HG03196 (cell line): ENCODE measurements around the gene CHCHD4.

ENCODE experiments used
- ATAC-seq: cut with Tn5 transposase; IDR thresholded peaks from one replicate; pipeline ENCODE4 v1.9.1; 2021; ENCODE audit not compliant: unreplicated experiment

CHCHD4 gene

GRCh38 chr3:14150491-14151230 lies 26.0 kb upstream of the CHCHD4 start:
- ATAC-seq = no peak

GRCh38 chr3:14150078-14150477 lies 25.4 kb upstream of the CHCHD4 start:
- no peak for ATAC-seq

DNA sequence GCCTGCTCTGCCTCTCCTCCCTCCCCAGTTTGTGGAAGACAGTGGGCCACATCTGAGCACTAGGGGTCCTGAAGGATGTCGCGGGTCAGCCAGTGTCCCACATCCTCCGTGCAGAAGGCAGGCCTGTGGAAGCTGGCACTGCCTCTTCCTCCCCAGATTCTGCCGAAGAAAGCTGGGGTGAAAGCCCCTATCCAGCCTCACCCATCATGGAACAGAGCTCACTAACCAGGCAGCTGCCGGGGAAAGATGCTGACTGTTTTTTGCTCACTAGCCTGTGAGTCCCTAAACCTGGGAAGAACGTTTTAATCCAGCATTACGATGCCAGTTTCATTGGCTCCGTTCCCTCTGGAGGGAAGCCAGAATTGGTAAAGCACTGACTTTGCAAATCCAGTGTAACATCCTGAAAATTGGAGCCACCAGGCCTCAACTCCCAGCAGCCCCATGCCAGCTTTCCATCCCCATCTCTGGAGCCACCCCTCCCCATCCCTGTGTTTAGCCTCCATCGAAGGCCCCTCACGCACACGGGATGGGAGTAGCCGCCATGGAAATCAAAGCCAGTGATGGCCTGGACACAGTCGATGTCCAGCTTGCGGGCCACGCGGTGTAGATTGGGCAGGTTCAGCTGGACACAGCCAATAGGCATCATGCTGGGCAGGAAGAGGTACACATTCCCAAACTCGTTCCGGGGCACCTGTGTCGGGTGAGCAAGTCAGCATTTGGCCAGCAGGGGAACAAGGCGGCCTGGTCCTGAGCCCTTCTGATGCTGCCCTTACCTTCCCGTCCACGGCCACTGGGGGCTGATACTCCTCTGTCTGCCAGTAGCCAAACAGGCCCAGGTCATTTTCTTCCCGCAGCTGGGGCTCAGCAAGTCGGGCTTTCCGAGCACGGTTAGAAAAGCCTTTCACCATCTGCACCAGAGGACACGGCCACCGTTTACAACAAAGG lies 23.6 kb upstream of the CHCHD4 start:
- no peak for ATAC-seq

DNA sequence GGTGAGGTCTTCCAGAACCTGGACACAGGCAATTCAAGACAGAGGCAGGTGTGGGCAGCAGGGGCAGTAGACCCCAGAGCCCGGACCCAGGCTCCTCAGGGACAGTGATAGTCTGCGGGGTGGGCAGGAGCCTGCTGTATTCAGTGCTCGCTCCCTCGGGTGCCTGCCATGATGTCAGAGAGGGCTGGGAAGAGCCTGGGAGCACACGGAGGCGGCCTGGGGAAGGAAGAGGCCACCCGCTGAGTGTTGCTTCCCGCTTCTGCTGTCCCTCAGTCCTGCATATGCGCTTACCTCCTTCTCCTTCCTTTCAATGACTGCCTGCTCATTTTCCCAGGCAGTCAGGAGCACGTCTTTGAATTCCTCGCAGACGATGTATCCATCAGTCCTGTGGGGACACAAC lies 22.9 kb upstream of the CHCHD4 start:
- ATAC-seq = no peak

DNA sequence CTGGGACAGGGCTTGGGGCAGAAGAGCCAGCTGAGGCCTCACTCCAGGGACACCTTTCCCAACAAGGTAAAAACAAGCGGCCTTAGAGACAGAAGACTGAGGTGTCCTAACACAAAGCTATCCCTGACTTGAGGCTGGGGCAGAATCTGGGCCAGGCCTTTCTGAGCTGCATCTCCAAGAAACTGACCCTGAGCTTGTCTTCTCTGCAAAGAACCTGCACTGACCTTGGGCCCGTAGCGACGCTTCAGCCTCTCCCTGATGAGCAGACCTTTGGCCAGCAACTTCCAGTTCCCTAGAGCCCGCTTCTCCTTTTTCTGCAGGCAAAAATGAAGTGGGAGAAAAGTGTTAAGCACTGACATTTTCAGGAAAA lies 22.4 kb upstream of the CHCHD4 start:
- ATAC-seq = no peak

GRCh38 chr3:14146381-14147065 lies 21.9 kb upstream of the CHCHD4 start:
- no peak for ATAC-seq

DNA sequence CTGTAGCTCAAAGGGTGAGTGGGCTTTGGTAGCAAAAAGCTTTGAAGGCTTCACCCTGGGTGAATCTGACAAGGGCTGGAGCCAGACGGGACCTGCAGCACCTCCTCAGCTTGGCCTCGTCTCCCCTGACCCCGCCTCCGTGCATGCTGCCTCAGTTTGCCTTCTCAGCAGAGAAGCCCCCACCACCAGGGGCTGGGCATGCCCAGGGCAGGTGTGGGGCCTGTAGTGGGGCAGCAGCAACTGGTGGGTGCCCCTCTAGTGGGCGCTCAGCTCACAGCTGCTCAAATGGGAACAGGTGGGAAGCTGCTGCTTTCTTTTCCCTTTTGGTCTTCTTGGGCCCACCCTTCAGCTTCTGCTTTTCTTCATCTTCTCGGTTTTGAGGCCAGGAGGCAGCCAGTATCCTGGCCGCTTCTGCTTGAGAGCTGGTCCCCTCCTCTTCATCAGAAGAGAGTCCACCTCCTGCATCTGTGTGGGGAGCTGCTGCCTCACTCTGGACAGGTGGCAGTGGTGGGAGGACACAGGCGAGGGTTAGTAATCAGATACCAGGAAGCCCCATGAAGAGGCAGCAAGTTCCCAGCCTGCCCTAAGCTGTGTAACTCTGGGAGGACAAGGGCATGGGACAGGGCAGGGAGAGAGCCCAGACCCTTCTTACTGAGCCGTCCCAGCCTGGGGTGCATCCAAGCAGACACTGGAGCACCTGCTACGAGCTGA lies 21.2 kb upstream of the CHCHD4 start:
- no peak for ATAC-seq

DNA sequence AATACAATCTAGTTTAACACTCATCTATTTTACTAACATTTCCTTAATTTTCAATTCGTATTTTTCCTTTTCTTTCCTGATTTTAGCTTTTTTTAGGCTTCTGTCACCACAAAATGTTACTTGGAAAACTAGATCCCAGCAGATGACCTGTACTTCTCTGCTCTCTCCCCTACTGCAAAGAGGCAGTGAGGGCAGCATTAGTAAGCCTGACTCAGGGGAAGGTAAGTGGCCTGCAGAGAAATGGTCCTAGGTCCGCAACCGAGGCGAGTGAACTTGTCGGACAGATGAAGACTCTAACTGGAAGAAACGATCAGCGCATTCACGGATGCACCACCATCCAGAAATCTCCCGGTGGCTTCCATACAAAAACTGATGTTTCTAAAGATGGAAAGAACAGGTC lies 20.6 kb upstream of the CHCHD4 start:
- ATAC-seq = no peak

DNA sequence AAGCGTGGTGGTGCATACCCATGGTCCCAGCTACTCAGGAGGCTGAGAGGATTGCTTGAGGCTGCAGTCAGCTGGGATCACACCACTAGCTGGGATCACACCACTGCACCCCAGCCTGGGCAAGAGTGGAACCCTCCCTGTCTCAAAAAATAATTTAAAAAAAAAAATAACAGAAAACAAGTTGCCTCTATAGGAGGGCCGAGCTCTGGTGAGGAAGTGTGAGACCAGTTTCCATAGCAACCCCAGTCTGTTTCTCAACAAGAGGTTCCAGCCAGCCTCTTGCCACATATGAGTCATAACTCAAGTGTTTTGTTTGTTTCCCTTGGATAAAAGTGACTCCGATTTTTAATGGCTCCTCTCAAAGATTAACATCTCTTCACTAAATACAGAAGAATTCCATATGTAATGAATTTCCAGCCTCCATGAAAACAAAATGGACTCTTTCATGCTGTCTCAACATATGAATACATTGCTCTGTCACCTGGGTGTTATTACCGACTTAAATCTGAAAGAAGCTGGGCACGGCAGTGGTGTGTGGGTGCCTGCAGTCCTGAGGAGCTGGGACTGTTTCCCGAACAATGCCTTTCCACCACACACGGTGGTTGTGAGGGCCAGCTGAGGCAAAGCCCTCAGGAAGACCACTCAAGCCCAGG lies 19.9 kb upstream of the CHCHD4 start:
- peak; percentile 90 for ATAC-seq

GRCh38 chr3:14143271-14144225 lies 18.9 kb upstream of the CHCHD4 start:
- no peak for ATAC-seq

DNA sequence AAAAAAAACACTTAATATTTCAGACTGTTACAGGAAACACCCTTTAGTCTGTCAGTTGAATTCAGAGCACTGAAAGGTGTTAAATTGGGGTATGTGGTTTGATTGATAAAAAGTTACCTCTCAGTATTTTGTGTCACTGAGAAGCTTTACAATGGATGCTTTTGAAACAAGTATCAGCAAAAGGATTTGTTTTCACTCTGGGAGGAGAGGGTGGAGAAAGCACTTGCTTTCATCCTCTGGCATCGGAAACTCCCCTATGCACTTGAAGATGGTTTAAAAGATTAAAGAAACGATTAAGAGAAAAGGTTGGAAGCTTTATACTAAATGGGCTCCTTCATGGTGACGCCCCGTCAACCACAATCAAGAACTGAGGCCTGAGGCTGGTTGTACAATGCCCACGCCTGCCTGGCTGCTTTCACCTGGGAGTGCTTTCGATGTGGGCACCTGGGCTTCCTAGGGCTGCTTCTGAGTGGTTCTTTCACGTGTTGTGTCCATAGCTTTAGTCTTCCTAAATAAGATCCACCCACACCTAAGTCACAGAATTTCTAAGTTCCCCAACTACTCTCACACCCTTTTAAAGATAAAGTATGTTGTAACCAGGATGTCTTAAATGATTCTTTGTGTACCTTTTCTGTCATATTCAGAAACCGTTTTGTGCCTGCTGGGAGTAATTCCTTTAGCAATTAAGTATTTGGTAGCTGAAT lies 18.0 kb upstream of the CHCHD4 start:
- ATAC-seq = no peak

DNA sequence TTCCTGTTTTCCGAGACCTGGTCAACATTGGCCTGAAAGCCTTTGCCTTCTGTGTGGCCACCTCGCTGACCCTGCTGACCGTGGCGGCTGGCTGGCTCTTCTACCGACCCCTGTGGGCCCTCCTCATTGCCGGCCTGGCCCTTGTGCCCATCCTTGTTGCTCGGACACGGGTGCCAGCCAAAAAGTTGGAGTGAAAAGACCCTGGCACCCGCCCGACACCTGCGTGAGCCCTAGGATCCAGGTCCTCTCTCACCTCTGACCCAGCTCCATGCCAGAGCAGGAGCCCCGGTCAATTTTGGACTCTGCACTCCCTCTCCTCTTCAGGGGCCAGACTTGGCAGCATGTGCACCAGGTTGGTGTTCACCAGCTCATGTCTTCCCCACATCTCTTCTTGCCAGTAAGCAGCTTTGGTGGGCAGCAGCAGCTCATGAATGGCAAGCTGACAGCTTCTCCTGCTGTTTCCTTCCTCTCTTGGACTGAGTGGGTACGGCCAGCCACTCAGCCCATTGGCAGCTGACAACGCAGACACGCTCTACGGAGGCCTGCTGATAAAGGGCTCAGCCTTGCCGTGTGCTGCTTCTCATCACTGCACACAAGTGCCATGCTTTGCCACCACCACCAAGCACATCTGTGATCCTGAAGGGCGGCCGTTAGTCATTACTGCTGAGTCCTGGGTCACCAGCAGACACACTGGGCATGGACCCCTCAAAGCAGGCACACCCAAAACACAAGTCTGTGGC lies 17.1 kb upstream of the CHCHD4 start:
- ATAC-seq = no peak

- no peak for ATAC-seq
These were observed 16.5 kb upstream of the CHCHD4 start for GRCh38 chr3:14141144-14141543.

GRCh38 chr3:14140668-14141067 lies 16.0 kb upstream of the CHCHD4 start:
- no peak for ATAC-seq

DNA sequence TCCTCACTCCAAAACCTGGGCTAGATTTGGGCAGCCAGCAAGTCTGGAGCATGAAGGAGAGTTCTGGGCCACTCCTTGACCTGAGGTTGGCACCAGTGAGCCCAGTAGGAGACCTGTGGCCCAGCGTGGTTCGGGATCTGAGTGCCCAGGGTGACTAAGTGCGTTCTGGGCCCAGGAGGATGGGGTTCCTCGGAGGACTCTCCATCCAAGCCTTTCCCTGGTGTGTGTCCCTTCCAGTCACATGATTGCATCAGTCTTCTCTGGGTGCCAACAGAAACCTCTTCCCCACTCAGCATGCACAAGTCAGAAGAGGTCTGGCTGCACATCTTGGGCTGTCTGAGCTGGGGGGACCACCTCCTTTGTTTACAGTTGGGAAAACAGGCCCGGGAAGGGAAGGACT lies 15.1 kb upstream of the CHCHD4 start:
- ATAC-seq = no peak

DNA sequence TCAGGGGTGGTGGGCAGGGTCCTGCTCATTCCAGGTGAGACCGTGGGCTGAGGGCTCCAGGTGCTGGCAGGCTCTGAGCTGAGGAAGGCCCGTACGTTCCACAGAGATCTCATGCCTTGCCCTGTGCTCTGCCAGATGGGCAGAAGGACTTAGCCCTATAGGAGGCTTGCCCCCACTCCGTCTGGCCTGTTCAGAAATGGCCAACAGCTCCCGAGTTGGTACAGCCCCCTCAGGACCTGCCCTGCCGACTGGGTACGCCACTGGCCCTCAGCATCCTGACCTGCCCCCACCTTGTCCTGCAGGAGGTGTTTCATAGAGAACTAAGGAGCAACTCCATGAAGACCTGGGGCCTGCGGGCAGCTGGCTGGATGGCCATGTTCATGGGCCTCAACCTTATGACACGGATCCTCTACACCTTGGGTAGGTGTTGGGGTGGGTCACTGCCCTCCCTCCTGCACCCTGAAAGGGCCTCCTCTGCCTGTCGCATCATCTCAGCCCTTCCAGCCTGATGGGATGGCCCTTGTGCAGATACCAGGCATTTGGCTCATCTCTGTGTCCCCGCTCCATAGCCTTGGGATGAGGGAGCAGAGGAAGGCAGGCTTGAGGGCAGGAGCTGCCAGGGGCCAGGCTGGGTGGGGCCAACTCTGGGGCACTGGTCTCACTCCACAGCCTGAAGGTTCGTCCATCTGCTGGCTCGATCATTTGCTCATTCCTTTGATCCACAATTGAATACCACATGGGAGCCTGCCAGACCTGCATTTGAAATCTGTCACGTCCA lies 14.4 kb upstream of the CHCHD4 start:
- no peak for ATAC-seq

GRCh38 chr3:14138109-14138877 lies 13.6 kb upstream of the CHCHD4 start:
- no peak for ATAC-seq
